HCT116 (cell line): ENCODE measurements around the gene BICRAL. TPM values are rescaled to one million over a fixed set of nuclear protein-coding genes. Genes with fewer than 3 reads are reported as not detected.

Source experiments
- ATAC-seq: fragments of 200-7000 bp; cut with Tn5 transposase; 2 replicates; pipeline ENCODE4 v1.9.1; 2020; ENCODE audit warnings: mild to moderate bottlenecking, moderate library complexity
- BruUV-seq: library from RNA; stranded (reverse); fragments of 400-500 nt; replicated peaks from 2 replicates; lab custom pipeline; 2021; lab: Mats Ljungman, UMichigan
- CTCF ChIA-PET: fragments of 300-600 bp; sonication (Branson Sonifier 250); formaldehyde crosslinking; loops from one replicate; lab custom pipeline; 2021; ENCODE audit warnings: antibody characterized with exemption; lab: Charles Lee
- POLR2A ChIA-PET: fragments of 300-600, 350-600 bp; sonication (Branson Sonifier 250); formaldehyde crosslinking; loops from one replicate; lab custom pipeline; 2021; ENCODE audit warnings: antibody characterized with exemption; lab: Charles Lee
- RAD21 ChIA-PET, 2 experiments: fragments of 300-600 bp; sonication (Branson Sonifier 250); formaldehyde crosslinking; loops; one replicate each; lab custom pipeline; 2023; ENCODE audit warnings: low total read pairs in 2 of 2; ENCODE audit not compliant: uncharacterized antibody in 2 of 2, unreplicated experiment in 2 of 2, low non-redundant PET in 1 of 2; lab: Charles Lee
- DNase-seq: peaks from one replicate; pipeline ENCODE4 v3.0.0-alpha.2; 2010; ENCODE audit warnings: low read depth, low spot score
- H2AFZ ChIP-seq: fragments of 200-600 bp; shearing (Covaris generic), sonication (generic); 2 replicates; pipeline ENCODE4 v1.6.1; 2017; ENCODE audit warnings: low read depth, mixed run types, mixed read lengths, antibody characterized with exemption, low read length; ENCODE audit not compliant: poor library complexity, severe bottlenecking
- H3K27ac ChIP-seq: 2 replicates; pipeline ENCODE4 v1.5.1; 2012; ENCODE audit warnings: low read depth, low read length
- H3K27me3 ChIP-seq: fragments of 200-600 bp; sonication (generic); 2 replicates; pipeline ENCODE4 v1.6.1; 2016; ENCODE audit warnings: mixed run types, low read length, mixed read lengths; ENCODE audit not compliant: insufficient read depth
- H3K36me3 ChIP-seq, 2 experiments: fragments of 200-500 bp in 1 of 2; fragments of 200-600 bp in 1 of 2; sonication (Bioruptor generic) in 1 of 2; sonication (generic) in 1 of 2; 2 replicates each; pipeline versions ENCODE4 v1.5.1 to v1.6.1; 2014 to 2016; ENCODE audit warnings: low read length in 2 of 2, inconsistent platforms in 1 of 2, mixed read lengths in 1 of 2, mixed run types in 1 of 2; ENCODE audit not compliant: insufficient read depth in 2 of 2, control insufficient read depth in 1 of 2
- H3K4me1 ChIP-seq, 2 experiments: fragments of 200-600 bp in 1 of 2; sonication (generic) in 1 of 2; 2 replicates each; pipeline versions ENCODE4 v1.5.1 to v1.6.1; 2012 to 2017; ENCODE audit warnings: low read length in 2 of 2, inconsistent platforms in 1 of 2, mild to moderate bottlenecking in 1 of 2, mixed read lengths in 1 of 2, mixed run types in 1 of 2, moderate library complexity in 1 of 2; ENCODE audit not compliant: insufficient read depth in 2 of 2, control insufficient read depth in 1 of 2
- H3K4me2 ChIP-seq: fragments of 200-600 bp; sonication (generic); 2 replicates; pipeline ENCODE4 v1.6.1; 2017; ENCODE audit warnings: mixed run types, low read length, mixed read lengths
- H3K4me3 ChIP-seq, 2 experiments: fragments of 200-600 bp in 1 of 2; sonication (generic) in 1 of 2; replicated peaks in 1 of 2; 2 replicates each; pipeline ENCODE4 v1.5.1; 2011 to 2016; ENCODE audit warnings: low read length in 2 of 2, control low read depth in 1 of 2, low read depth in 1 of 2, mild to moderate bottlenecking in 1 of 2, mixed read lengths in 1 of 2, mixed run types in 1 of 2
- H3K79me2 ChIP-seq: fragments of 200-600 bp; sonication (generic); 2 replicates; pipeline ENCODE4 v1.6.1; 2017; ENCODE audit warnings: mild to moderate bottlenecking, mixed run types, low read length, moderate library complexity, mixed read lengths; ENCODE audit not compliant: insufficient read depth
- H3K9ac ChIP-seq: fragments of 200-600 bp; sonication (generic); 2 replicates; pipeline ENCODE4 v1.6.1; 2016; ENCODE audit warnings: low read length, mixed read lengths
- H3K9me2 ChIP-seq: fragments of 200-600 bp; sonication (generic), shearing (Covaris generic); 2 replicates; pipeline ENCODE4 v1.6.1; 2017; ENCODE audit warnings: mixed run types, mild to moderate bottlenecking, moderate library complexity; ENCODE audit not compliant: insufficient read depth
- H3K9me3 ChIP-seq, 2 experiments: fragments of 200-500 bp in 1 of 2; fragments of 200-600 bp in 1 of 2; sonication (Bioruptor generic) in 1 of 2; sonication (generic) in 1 of 2; 2 replicates each; pipeline ENCODE4 v1.6.1; 2014 to 2017; ENCODE audit warnings: low read length in 2 of 2, mixed read lengths in 2 of 2, inconsistent platforms in 1 of 2, low read depth in 1 of 2, mild to moderate bottlenecking in 1 of 2, mixed run types in 1 of 2, moderate library complexity in 1 of 2; ENCODE audit not compliant: control insufficient read depth in 1 of 2, insufficient read depth in 1 of 2
- H4K20me1 ChIP-seq: fragments of 200-600 bp; sonication (generic), shearing (Covaris generic); 2 replicates; pipeline ENCODE4 v1.6.1; 2017; ENCODE audit warnings: mixed run types, mild to moderate bottlenecking, moderate library complexity; ENCODE audit not compliant: insufficient read depth
- CBX3 ChIP-seq: IDR thresholded peaks from 2 replicates; pipeline ENCODE4 v1.6.1; 2012; ENCODE audit warnings: low read depth
- EGR1 ChIP-seq: IDR thresholded peaks from 2 replicates; pipeline ENCODE4 v1.6.1; 2012; ENCODE audit warnings: low read depth
- ELF1 ChIP-seq: IDR thresholded peaks from 2 replicates; pipeline ENCODE4 v1.6.1; 2012; ENCODE audit warnings: low read depth, borderline replicate concordance
- EZH2 ChIP-seq: fragments of 200-600 bp; sonication (generic); IDR thresholded peaks from 2 replicates; pipeline ENCODE4 v1.6.1; 2017; ENCODE audit warnings: antibody characterized with exemption, mixed run types
- POLR2A ChIP-seq: IDR thresholded peaks from 2 replicates; pipeline ENCODE4 v1.7.0; 2011; ENCODE audit warnings: borderline replicate concordance; ENCODE audit not compliant: insufficient read depth, insufficient read length; ENCODE audit errors: extremely low read depth
- SP1 ChIP-seq: IDR thresholded peaks from 2 replicates; pipeline ENCODE4 v1.6.1; 2012; ENCODE audit warnings: low read depth
- SRF ChIP-seq: IDR thresholded peaks from 2 replicates; pipeline ENCODE4 v1.6.1; 2012; ENCODE audit warnings: low read depth
- YY1 ChIP-seq: IDR thresholded peaks from 2 replicates; pipeline ENCODE4 v1.6.1; 2011; ENCODE audit warnings: low read length, low read depth, moderate library complexity, mild to moderate bottlenecking; ENCODE audit not compliant: insufficient replicate concordance; ENCODE audit errors: extremely low read depth
- ZFX ChIP-seq: fragments of 450-650 bp; IDR thresholded peaks from 2 replicates; pipeline ENCODE4 v1.6.1; 2017
- ZNF274 ChIP-seq: fragments of 200-500 bp; sonication (Bioruptor generic); IDR thresholded peaks from 2 replicates; pipeline ENCODE4 v1.6.1; 2014; ENCODE audit warnings: mild to moderate bottlenecking, low read depth, low read length, inconsistent platforms
- intact Hi-C: fragments of 100-400 bp; cut with micrococcal nuclease; formaldehyde crosslinking; loops from 2 replicates; pipeline ENCODE4 v1.10.0; 2022
- total RNA-seq: library from RNA; stranded (reverse); gene quantifications from one replicate; pipeline ENCODE4 v1.2.1, GENCODE V29; 2021; ENCODE audit not compliant: unreplicated experiment
- TF ChIP-seq, protein P1 (sequence below), 3 experiments: fragments of 200-600 bp in 1 of 3; sonication (generic) in 1 of 3; IDR thresholded peaks in 2 of 3; conservative IDR thresholded peaks in 1 of 3; 2 replicates each; pipeline ENCODE4 v1.5.1; 2012 to 2017; ENCODE audit warnings: low read depth in 2 of 3, low read length in 2 of 3, antibody characterized with exemption in 1 of 3, borderline replicate concordance in 1 of 3, control low read depth in 1 of 3, mild to moderate bottlenecking in 1 of 3, mixed read lengths in 1 of 3, mixed run types in 1 of 3, moderate library complexity in 1 of 3; ENCODE audit not compliant: insufficient read depth in 1 of 3
- TF ChIP-seq, protein P2 (sequence below): IDR thresholded peaks from 2 replicates; pipeline ENCODE4 v1.6.1; 2012
- TF ChIP-seq, protein P3 (sequence below): IDR thresholded peaks from 2 replicates; pipeline ENCODE4 v1.6.1; 2011; ENCODE audit warnings: mild to moderate bottlenecking, low read length, moderate library complexity; ENCODE audit not compliant: insufficient replicate concordance; ENCODE audit errors: extremely low read depth

Gene BICRAL
- total RNA-seq, 1 experiment from 2014 or later = 14.9 TPM

DNA sequence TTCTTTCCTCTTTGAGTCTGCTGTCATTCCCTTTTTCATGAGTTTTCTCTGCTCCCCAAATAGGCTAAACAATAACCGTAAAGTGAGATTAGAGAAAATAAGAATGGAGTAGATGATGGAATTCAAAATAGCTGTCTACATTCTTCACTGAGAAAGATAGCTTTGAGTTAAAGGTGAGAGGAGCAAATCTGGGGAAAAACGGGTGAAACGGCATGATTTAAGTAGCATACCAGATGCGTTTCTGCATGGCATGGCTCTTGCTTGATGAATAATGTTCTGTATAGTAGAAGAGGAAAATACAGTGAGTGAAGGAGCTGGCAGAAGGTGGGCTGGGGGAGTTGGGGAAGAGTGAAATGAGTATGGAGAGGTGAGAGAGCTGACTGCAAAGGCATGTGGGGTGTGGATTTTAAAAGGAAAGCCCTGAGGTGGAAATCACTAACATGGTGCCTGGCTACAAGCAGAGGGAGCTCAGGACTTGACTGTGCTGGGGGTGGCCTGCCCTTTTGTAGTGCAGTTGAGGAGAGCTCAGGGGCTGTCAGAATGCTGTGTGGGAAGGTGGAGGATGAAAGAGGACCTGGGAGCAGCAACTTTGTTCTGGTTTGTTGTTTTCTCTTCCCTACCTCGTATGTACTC is 8.8 kb downstream of the BICRAL start:
- POLR2A ChIA-PET = interaction anchor here (0.7 kb wide), 1 partner anchor 9 kb away, joined by 3 read pairs; the partner anchor contains the start of gene BICRAL
- intact Hi-C loops = no loop called here
- DNase-seq = no peak
- H4K20me1 ChIP-seq = no peaks in the 10 kb centered on the region
- H3K4me1 ChIP-seq = no peaks in the 10 kb centered on the region
- peaks cover 19% of the 10 kb centered on the region for H3K79me2 ChIP-seq
- CTCF ChIA-PET = no interaction called here
- H3K4me3 ChIP-seq = no peak overlapping the region
- H3K36me3 ChIP-seq = no peaks in the 10 kb centered on the region
- no peak overlapping the region for H3K9ac ChIP-seq
- H3K27me3 ChIP-seq = no peaks in the 10 kb centered on the region
- TF ChIP-seq POLR2A (no peak), EGR1 (no peak), CBX3 (no peak)
- ATAC-seq = no peak
- no peak overlapping the region for H2AFZ ChIP-seq
- RAD21 ChIA-PET = no interaction called here
- no peaks in the 10 kb centered on the region for H3K9me3 ChIP-seq
- no TSS peak for BruUV-seq
- H3K4me2 ChIP-seq = no peak overlapping the region
- no peak overlapping the region for H3K27ac ChIP-seq
- H3K9me2 ChIP-seq = 0 out of 2 replicates have a peak, but pooled peaks cover 4% of the 10 kb centered on the region

DNA sequence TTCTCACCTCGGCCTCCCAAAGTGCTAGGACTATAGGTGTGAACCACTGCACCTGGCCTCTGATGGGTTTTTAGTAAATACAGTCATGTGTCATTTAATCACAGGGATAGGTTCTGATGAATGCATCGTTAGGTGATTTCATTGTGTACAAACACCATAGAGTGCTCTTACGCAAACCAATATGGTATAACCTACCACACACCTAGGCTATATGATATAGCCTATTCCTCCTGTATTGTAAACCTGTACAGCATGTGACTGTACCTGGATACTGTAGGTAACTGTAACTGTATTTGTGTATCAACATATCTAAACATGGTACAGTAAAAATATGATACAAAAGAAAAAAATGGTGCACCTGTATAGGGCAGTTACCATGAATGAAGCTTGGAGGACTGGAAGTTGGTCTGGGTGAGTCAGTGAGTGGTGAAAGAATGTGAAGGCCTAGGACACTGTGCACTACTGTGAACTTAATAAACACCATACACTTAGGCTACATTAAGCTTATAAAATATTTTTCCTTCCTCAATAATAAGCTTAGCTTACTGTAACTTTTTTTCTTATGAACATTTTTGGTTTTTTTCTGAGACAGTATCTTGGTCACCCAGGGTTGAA is 10.0 kb downstream of the BICRAL start:
- TF ChIP-seq ZNF274 = no peak
- no peak for TF ChIP-seq EGR1
- TF ChIP-seq ELF1 = no peak
- TF ChIP-seq SP1 = no peak
- TF ChIP-seq CBX3 = no peak
- no peak for TF ChIP-seq SRF
- no peak for TF ChIP-seq YY1
- no peak for TF ChIP-seq ZFX
- TF ChIP-seq, protein P1, sequence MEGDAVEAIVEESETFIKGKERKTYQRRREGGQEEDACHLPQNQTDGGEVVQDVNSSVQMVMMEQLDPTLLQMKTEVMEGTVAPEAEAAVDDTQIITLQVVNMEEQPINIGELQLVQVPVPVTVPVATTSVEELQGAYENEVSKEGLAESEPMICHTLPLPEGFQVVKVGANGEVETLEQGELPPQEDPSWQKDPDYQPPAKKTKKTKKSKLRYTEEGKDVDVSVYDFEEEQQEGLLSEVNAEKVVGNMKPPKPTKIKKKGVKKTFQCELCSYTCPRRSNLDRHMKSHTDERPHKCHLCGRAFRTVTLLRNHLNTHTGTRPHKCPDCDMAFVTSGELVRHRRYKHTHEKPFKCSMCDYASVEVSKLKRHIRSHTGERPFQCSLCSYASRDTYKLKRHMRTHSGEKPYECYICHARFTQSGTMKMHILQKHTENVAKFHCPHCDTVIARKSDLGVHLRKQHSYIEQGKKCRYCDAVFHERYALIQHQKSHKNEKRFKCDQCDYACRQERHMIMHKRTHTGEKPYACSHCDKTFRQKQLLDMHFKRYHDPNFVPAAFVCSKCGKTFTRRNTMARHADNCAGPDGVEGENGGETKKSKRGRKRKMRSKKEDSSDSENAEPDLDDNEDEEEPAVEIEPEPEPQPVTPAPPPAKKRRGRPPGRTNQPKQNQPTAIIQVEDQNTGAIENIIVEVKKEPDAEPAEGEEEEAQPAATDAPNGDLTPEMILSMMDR (IDR thresholded peaks at IDR 0.05 in 2 of 3, conservative IDR thresholded peaks at IDR 0.05 in 1 of 3; ENCODE audit: borderline replicate concordance in 1 of 3, insufficient read depth in 1 of 3, low read depth in 2 of 3, low read length in 2 of 3) = no peak
- TF ChIP-seq EZH2 = no peak
- TF ChIP-seq, protein P2, sequence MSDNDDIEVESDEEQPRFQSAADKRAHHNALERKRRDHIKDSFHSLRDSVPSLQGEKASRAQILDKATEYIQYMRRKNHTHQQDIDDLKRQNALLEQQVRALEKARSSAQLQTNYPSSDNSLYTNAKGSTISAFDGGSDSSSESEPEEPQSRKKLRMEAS = no peak
- TF ChIP-seq, protein P3, sequence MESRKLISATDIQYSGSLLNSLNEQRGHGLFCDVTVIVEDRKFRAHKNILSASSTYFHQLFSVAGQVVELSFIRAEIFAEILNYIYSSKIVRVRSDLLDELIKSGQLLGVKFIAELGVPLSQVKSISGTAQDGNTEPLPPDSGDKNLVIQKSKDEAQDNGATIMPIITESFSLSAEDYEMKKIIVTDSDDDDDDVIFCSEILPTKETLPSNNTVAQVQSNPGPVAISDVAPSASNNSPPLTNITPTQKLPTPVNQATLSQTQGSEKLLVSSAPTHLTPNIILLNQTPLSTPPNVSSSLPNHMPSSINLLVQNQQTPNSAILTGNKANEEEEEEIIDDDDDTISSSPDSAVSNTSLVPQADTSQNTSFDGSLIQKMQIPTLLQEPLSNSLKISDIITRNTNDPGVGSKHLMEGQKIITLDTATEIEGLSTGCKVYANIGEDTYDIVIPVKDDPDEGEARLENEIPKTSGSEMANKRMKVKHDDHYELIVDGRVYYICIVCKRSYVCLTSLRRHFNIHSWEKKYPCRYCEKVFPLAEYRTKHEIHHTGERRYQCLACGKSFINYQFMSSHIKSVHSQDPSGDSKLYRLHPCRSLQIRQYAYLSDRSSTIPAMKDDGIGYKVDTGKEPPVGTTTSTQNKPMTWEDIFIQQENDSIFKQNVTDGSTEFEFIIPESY = no peak
- intact Hi-C loops = no loop called here
- no TSS peak for BruUV-seq
- no peak overlapping the region for H3K9ac ChIP-seq
- ATAC-seq (no peak), DNase-seq (no peak)
- H3K4me2 ChIP-seq = no peak overlapping the region
- H3K4me1 ChIP-seq = no peaks in the 10 kb centered on the region
- H2AFZ ChIP-seq = no peak overlapping the region
- no peaks in the 10 kb centered on the region for H3K9me3 ChIP-seq
- CTCF ChIA-PET = no interaction called here
- POLR2A ChIA-PET = interaction anchor here (0.8 kb wide), 2 partner anchors 10 to 46 kb away, joined by 5 to 8 read pairs; partner anchors contain the start of genes BICRAL and TBCC
- H3K4me3 ChIP-seq = no peak overlapping the region
- peaks cover 8% of the 10 kb centered on the region; the same call in 1 of the 2 replicates for H3K79me2 ChIP-seq
- no peaks in the 10 kb centered on the region for H4K20me1 ChIP-seq
- RAD21 ChIA-PET = no interaction called here
- H3K27me3 ChIP-seq = no peaks in the 10 kb centered on the region
- no peaks in the 10 kb centered on the region for H3K36me3 ChIP-seq
- no peak overlapping the region for H3K27ac ChIP-seq
- H3K9me2 ChIP-seq = 0 out of 2 replicates have a peak, but pooled peaks cover under 1% of the 10 kb centered on the region
